Neutrophil (primary cell): Measurements from ENCODE around the gene ASIC2.

Experiments
- H3K27ac ChIP-seq: fragments of 200-600 bp; sonication (generic); 2 replicates; pipeline ENCODE4 v1.5.1; 2016; ENCODE audit warnings: mild to moderate bottlenecking, moderate library complexity
- H3K27me3 ChIP-seq: fragments of 200-600 bp; sonication (generic); 2 replicates; pipeline ENCODE4 v1.6.0; 2016; ENCODE audit warnings: mild to moderate bottlenecking
- H3K36me3 ChIP-seq: fragments of 200-600 bp; sonication (generic); 2 replicates; pipeline ENCODE4 v1.5.1; 2017
- H3K4me1 ChIP-seq, 2 experiments: fragments of 200-600 bp in 1 of 2; sonication (generic) in 1 of 2; 1 replicate in 1 of 2; 2 replicates in 1 of 2; pipeline versions ENCODE4 v1.5.1 to v1.6.1; 2013 to 2016; ENCODE audit warnings: low read depth in 1 of 2, low read length in 1 of 2, mild to moderate bottlenecking in 1 of 2, moderate library complexity in 1 of 2; ENCODE audit not compliant: control insufficient read depth in 1 of 2, insufficient read depth in 1 of 2
- H3K4me3 ChIP-seq, 2 experiments: fragments of 200-600 bp in 1 of 2; sonication (generic) in 1 of 2; 1 replicate in 1 of 2; 2 replicates in 1 of 2; pipeline ENCODE4 v1.5.1; 2013 to 2016; ENCODE audit warnings: low read depth in 1 of 2, low read length in 1 of 2, mild to moderate bottlenecking in 1 of 2, moderate library complexity in 1 of 2
- H3K9me3 ChIP-seq: fragments of 200-600 bp; sonication (generic); 2 replicates; pipeline ENCODE4 v1.5.1; 2016
- CTCF ChIP-seq: fragments of 200-600 bp; sonication (generic); IDR thresholded peaks from 2 replicates; pipeline ENCODE4 v1.5.1; 2016; ENCODE audit warnings: antibody characterized with exemption

ASIC2 gene

GRCh38 chr17:33218698-33219601 is 74.1 kb downstream of the ASIC2 start:
- Histone ChIP-seq H3K4me1 (no peaks in the 10 kb centered on the region), H3K9me3 (no peaks in the 10 kb centered on the region), H3K27me3 (peaks cover 7% of the 10 kb centered on the region), H3K4me3 (no peak overlapping the region), H3K27ac (no peak overlapping the region), H3K36me3 (no peaks in the 10 kb centered on the region)
- TF ChIP-seq CTCF = no peak

- Histone ChIP-seq H3K27me3 (peaks cover 9% of the 10 kb centered on the region), H3K27ac (no peak overlapping the region), H3K4me1 (no peaks in the 10 kb centered on the region), H3K4me3 (no peak overlapping the region), H3K36me3 (no peaks in the 10 kb centered on the region), H3K9me3 (no peaks in the 10 kb centered on the region)
- TF ChIP-seq CTCF = no peak
These were observed 75.2 kb downstream of the ASIC2 start for GRCh38 chr17:33217891-33218290.

GRCh38 chr17:33214996-33215395 is 78.1 kb downstream of the ASIC2 start:
- H3K9me3 ChIP-seq = no peaks in the 10 kb centered on the region
- H3K27ac ChIP-seq = no peak overlapping the region
- H3K36me3 ChIP-seq = no peaks in the 10 kb centered on the region
- no peaks in the 10 kb centered on the region for H3K4me1 ChIP-seq
- no peak overlapping the region for H3K4me3 ChIP-seq
- peaks cover 14% of the 10 kb centered on the region for H3K27me3 ChIP-seq
- TF ChIP-seq CTCF = no peak

GRCh38 chr17:33210285-33210684 is 82.8 kb downstream of the ASIC2 start:
- no peaks in the 10 kb centered on the region for H3K9me3 ChIP-seq
- H3K4me3 ChIP-seq = no peak overlapping the region
- no peaks in the 10 kb centered on the region for H3K36me3 ChIP-seq
- H3K27me3 ChIP-seq = peaks cover 10% of the 10 kb centered on the region
- no peak overlapping the region for H3K27ac ChIP-seq
- H3K4me1 ChIP-seq = no peaks in the 10 kb centered on the region
- TF ChIP-seq CTCF = no peak

GRCh38 chr17:33209671-33210070 is 83.4 kb downstream of the ASIC2 start:
- no peak overlapping the region for H3K4me3 ChIP-seq
- peaks cover 10% of the 10 kb centered on the region for H3K27me3 ChIP-seq
- H3K4me1 ChIP-seq = no peaks in the 10 kb centered on the region
- no peaks in the 10 kb centered on the region for H3K36me3 ChIP-seq
- no peak for TF ChIP-seq CTCF
- no peak overlapping the region for H3K27ac ChIP-seq
- H3K9me3 ChIP-seq = no peaks in the 10 kb centered on the region
